ENCODE data around the gene ADCY5.

Gene ADCY5

DNA sequence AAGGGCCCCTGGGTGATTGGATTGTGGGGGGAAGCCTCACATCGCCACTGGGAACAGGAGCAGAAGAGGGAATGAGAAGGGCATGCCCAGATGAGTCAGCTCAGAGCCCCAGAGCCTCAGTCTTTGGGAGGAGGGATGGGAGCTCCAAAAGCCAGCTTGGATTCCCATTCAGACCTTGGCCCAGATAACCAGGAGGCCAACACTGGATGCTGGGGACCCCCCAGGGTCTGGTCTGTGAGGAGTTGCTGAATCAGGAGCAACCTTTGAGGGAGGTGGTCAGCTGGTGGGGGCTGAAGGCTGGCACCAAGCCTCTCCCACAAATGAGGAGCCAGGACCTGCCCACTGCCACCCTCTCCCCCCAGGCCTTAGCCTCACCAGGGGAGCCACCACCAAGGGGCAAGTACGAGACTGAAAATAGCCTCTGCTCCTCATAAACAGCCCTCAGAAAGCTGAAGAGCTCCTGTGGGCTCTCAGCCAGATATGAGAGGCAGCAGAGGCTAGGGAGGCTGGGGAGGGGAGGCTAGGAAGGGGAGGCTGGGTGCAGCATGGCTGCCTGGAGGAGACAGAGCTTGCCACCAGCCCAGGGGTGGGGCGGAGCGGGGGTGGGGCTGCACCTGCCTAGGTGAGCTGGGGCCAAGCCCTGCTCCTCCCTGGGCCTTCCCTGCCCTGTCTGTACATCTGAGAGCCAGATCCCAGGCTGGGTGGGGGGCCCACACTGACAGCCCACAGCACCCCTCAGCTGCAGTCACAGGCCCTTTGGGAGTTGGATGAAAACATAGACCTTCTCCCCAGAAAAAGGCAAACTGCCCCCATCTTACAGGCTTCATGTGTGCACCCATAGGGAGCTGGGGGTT, 147.3 kb downstream of the ADCY5 start:
- no peak for DNase-seq (ENCODE audit: low read depth)

DNA sequence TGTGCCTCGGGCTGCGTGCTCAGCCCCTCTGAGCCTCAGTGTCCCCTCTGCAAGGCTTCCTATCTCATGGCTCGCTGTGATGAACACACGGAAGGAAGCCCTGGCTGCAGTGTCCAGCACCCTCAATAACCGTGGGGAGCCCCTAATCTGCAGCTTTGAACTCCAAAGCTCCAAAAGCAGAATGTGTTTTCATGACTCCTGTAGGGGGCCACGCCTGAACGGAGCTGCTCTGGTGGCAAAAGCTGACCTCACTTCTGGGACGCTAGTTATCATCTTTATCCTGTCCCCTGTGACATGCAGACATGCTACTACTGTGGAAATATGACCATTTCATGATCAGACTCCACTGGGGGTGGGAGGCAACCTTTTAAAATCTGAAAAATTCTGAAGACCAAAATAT, 148.3 kb downstream of the ADCY5 start:
- DNase-seq (ENCODE audit: low read depth) = no peak

DNA sequence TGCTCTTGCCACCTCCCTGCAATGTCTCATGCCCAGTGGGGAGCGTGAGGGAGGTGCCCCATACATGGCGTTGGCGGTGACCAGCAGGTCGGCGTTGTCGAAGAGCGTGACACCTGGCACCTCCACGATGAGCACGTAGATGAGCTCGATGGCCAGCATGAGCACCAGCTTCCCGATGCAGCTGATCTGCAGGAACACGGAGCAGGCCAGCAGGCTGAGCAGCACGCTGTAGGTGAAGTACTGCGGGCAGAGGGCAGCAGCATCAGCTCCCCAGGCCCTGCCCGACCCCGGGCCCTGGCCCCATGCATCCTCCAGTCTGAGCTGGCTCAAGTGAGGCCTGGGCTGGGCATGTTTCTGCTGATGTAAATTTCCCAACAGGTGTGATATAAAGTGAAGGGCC, 148.8 kb downstream of the ADCY5 start:
- DNase-seq (ENCODE audit: low read depth) = no peak

DNA sequence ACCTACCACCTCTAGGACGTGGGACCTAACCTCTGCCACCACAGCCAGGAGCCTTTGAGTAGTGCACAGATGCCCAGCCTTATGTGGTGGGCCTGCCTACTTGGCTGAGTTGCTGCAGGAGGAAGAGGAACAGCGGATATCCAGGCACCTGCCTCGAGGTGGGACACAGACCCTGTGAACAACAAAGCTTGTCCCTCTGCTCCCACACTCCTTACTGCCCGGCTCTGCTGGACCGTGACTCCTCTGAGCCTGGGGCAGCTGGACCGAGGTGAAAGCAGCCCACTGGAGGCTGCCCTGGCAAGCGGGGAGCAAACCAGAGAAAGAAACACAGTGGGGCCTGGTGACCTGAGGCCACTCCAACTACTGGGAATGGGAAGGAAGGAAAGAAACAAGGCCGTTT, 149.3 kb downstream of the ADCY5 start:
- DNase-seq (ENCODE audit: low read depth) = no peak

DNA sequence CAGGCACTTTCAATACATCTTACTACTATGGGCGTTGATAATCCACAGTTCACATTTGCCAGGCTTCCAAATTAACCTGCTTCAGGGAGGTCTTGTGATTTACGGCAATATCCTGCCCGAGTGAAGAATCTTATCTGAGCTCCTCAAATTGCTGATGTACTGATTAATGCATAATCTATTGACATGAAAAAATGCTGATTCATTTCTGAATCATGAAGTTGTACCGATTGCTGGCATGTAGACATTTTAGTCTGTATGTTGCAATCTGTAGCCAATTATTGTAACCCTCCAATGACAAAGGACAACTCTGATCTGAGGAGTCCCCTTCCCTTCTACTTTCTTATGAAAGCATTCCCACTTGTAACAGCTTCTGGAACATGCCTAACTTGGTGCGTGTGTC, 150.0 kb downstream of the ADCY5 start:
- DNase-seq (ENCODE audit: low read depth) = peak; percentile 33

DNA sequence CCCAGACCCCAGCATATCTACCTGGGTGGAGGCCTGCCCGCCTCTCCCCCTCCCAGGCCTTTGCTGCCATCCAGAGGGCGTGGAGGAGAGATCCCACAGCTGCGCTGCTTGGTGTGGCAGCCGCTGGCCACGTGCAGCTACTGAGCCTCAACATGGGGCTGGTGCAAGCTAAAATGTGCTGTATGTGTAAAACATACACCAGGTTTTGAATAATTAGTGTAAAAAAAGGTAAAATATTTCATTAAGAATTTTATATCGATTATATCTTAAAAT, 151.3 kb downstream of the ADCY5 start:
- no peak for DNase-seq (ENCODE audit: low read depth)

DNA sequence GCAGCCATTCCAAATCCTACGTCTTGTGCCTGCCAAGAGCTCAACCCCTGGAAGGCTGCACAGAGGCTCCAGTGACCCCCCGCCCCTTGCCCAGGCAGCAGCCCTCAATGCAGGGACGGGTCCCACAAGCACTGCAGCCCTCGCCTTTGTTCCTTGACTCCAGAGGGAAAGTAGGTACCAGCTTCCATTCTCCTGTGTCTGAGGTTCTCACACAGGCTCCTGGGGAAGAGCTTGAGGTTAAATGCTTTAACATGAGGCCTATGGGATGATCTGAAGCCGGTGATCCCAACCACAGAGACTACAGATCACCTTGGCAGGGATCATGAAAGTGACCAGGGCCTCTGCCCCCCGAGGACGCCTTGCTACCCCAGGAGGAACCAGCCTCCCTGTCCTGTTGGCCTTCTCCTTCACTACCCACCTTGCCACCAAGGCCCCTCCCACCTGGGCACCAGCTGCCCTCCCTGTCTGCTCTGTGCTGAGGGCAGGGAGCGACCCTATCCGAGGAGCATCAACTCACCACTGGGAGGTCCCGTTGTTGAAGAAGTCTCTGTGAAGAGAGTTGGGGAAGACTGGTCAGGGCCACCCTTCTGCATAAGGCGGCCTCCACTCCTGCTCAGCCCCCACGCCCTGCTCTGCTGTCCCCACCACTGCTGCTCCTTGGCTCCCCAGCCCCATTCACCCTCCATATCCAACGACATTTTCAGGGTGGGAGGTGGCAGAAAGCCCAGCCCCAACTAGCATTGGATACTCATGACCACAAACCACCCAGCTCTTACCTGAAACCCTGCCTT, 151.9 kb downstream of the ADCY5 start:
- DNase-seq (ENCODE audit: low read depth) = no peak

DNA sequence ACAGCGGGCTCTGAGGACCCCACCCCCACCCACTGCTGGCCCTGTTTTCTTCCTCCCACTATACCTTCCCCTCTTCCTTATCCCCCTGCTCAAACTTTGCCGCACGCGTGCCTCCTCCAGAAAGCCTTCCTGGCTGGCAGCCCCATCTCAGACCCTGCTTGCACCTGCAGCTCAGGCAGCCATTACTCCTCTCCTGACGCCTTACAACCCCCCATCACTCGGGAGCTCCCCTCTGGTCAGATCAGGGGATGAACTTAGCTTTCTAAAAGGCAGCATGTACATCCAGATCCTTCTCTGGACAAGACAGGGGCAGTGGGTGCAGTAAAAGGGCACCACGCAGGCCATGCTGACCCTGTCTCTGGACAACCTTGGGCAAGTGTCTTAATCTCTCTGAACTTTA, 152.6 kb downstream of the ADCY5 start:
- no peak for DNase-seq (ENCODE audit: low read depth)

DNA sequence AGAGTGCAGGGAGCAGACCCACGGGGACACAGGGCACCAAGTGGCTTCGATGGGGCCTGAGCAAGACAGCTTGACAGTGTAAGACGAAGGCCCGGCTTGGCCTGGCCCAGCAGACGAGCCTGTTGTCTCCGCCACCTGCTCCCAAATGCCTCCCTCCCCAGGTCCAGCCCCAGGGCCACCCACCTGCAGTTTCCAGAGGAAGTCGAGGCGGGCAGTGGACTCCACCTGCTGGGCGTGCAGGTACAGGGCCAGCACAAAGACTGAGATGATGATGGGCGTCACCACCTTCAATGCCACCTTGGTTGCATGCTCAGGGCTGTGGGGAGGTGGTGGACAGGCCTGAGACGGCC, 153.0 kb downstream of the ADCY5 start:
- no peak for DNase-seq (ENCODE audit: low read depth)

DNA sequence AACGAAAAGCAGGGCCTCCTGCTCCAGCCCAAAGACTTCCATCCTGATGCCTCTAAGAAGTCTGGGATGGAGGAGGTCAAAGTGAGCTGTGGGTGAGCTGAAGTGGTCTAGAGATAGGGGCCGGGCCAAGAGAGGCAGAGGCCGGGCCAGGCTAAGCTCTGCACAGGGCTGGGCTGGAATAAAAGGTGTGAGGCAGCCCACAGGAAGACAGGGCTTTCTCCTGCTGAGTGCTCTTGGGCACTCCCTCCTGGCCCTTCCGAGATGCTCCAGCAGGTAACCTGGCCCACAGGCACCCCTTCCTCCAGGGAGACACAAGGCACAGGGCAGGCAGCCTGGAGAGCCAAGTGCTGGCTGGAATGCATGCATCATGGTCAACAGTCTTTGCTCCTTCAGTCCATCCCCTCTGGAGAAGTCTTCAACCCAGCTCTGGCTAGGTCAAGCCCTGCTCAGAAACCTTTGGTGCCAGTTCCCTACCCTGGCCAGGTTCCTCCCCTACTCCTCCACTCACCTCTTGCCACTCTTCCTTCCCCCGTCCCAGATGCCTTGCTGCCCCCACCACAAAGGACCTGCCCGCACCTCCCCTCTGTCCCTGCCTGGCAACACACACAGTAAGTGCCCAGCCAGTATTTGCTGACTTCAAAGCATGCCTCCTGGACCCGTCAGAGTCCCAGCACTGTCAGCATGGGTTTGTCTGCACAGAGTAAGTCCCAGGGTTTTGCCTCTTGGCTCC, 153.6 kb downstream of the ADCY5 start:
- no peak for DNase-seq (ENCODE audit: low read depth)

DNA sequence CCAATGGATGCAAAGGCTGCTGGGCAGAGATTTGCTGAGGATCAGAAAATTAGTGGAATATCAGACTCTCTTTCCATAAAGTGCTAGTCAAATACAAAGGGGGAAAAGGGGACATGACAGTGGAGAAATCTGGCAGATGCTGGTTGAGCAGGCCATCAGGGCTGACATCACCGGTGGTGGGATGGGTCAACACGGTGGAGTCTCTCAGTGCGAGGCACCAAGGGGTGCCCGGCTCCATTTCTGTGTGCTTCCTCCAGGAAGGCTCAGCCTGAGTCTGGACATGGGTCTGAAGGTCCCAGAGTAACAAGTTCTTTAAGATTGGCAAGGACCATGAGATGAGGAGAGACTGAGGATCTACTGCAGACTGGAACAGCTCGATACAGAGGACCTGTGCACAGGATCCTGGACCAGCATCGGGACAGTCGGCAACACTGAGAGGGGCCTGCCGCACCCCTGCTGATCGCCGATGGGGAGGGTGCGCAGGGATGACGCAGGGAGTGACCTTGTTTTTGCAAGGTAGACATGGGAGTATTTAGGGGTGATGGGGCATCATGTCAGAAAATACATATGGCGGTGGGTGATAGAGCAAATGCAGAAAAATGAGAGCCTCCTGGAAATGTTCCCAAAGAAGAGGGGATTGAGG, 154.5 kb downstream of the ADCY5 start:
- no peak for DNase-seq (ENCODE audit: low read depth)

DNA sequence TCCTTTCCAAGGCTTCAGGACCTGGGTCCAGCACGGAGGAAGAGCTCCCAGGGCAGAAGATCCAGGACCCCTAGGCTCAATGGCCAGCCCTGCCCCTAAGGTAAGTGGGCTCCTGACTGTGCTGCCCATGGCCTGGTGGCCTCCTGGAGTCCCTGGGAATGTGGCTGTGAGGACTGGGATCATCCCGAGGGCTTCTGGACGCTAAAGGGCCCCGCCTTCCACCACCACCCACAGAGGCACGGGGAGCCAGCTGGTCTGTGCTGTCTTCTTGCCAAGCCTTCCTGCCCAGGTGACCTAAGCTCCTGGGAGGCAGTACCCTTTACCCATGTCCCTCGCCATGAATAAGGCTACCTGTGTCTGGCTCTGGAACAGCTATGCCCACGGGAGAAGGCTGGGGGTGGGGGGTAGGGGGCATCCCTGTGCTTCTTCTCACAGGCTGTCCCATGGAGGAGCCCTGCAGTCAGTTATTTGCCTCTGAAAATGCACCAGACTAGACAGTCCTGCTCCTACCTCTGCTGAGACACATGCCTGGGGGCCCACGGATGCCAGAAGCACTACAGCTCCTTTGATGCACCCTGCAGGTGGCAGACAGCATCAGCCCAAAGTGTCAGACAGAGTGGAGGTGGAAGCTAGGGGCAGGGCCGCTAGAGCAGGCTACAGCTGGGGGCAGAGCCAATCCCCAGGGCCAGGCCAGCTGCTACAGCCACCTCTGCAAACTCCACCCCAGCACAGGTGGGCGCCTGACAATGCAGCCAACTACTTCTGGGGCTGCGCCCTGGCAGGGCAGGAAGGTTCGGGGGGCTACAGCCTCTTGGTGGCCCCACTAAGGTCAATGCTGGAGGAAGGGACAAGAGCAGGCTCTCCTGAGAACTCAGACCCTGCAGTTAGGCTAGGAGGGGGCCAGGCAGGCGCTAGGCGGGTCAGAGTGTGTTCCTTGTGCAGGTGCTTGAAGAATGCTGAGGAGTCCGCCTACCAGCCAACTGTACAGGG, 156.3 kb downstream of the ADCY5 start:
- DNase-seq (ENCODE audit: low read depth) = no peak

DNA sequence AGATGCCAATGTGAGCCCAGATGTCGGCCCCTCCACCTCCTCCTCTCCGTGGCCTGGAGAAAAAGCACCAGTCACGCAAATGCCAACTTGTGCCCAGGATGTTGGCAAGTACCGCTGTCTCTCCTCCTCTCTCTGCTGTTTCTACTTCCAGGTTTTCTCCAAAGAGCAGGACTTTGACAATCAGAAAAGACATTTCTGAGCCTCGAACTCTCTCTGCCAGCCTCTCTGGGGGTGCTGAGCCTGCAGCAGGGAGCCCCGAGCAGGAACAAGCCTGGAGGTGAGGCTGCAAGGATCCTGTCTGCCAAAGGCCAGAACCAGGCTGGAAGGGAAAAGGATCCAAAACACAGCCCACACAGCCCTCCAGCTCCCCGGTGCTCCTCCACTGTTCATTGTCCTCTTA, 157.5 kb downstream of the ADCY5 start:
- DNase-seq (ENCODE audit: low read depth) = no peak

DNA sequence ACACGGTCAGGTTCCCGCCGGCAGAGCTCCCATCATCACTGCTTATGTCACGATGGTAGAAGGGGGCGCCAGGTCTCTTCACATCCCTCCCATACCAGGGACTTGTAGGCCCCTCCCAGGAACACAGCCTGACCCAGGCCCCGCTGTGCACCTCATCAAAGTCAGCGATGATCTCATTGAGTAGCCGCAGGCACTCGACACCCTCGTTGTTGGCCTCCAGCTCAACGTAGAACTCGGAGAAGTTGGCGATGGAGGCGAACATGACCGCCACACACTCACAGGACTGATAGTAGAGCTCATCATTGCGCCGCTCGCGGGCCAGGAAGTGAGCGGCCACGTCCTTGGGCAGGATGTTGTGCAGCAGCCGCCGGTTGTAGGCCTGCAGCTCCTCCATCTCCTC, 157.9 kb downstream of the ADCY5 start:
- no peak for DNase-seq (ENCODE audit: low read depth)

DNA sequence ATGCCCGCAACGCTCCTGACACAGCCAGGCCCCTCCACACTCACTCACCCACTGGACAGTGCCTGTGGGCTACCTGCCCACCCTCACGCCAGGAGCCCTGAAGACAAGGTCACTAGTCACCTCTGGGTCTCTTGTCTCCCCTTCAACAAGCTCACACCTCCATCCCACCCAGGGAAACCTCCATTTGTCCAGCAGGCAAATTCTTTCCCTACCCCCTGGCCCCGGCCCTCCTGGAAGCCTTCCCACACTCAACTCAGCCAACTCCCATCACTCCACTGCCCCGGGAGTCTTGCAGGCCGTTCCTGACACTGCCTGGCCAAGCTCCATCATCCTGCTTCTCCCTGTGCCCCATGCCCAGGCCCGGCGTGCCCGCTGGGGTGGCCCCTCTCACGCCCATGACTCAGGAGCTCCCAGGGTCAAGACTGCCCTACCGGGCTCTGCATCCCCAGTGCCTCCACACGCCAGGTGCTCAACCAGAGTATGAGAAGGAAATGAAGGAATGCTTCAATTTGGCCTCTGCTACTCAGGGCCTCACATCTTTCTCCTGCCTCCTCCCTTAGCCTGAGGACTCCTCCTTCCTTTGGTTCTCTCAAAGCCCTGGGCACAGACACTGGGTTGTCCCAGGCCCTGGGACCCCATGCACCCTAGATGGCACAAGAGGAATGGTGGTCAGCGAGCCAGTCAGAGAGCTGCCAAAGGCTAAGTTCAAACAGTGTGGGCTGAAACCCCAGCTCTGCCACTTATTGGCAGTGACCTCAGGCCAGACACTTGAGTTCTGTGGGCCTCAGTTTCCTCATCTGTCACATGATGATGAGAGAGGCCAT, 158.6 kb downstream of the ADCY5 start:
- DNase-seq (ENCODE audit: low read depth) = no peak

DNA sequence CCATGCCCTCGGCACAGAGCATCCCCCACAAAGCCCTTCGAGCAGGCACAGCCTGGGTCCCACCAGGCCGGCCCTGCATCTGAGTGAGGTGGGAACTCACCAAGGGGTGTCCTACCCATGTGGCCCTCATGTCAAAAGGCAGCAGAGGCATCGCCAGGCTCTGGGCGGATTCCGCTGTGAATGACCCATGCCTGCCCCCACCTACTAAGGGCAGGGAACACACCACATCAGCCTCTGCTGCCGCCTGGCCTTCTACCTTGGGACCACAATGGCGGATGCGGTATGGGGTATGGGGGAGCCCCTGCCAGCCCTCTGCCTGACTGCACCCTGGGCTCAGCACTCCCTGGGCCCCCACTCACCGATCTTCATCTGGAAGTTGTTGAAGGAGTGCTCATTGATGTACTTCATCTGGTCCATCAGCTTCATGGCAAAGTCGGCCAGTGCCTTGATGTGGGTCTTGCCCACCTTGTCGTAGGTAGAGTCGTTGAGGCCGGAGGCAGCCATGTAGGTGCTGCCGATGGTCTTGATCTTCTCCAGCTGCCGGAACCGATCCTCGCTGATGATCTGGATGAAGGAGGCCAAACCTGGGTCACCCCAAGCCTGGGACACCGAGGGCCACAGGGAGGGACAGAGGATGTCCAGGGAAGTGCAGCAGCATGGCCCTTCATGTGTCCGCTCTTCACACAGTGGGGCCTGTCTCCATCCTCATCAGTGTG, 159.3 kb downstream of the ADCY5 start:
- no peak for DNase-seq (ENCODE audit: low read depth)

DNA sequence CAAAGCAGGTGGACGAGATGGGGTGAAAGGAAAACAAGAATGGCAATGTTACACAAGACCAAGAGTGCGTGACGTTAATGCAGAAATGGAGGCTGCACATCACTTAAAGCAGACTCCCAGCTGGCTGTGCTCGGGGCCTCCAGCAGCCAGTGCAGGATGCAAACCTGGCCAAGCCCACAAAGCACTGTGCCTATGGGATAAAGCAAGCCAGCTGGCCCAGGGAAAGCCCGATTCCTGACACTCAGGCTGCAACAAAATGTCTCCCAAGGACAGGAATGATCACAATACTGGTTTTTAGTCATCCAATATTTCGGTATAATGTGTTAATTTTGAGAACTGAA, 161.0 kb downstream of the ADCY5 start:
- DNase-seq (ENCODE audit: low read depth) = no peak

DNA sequence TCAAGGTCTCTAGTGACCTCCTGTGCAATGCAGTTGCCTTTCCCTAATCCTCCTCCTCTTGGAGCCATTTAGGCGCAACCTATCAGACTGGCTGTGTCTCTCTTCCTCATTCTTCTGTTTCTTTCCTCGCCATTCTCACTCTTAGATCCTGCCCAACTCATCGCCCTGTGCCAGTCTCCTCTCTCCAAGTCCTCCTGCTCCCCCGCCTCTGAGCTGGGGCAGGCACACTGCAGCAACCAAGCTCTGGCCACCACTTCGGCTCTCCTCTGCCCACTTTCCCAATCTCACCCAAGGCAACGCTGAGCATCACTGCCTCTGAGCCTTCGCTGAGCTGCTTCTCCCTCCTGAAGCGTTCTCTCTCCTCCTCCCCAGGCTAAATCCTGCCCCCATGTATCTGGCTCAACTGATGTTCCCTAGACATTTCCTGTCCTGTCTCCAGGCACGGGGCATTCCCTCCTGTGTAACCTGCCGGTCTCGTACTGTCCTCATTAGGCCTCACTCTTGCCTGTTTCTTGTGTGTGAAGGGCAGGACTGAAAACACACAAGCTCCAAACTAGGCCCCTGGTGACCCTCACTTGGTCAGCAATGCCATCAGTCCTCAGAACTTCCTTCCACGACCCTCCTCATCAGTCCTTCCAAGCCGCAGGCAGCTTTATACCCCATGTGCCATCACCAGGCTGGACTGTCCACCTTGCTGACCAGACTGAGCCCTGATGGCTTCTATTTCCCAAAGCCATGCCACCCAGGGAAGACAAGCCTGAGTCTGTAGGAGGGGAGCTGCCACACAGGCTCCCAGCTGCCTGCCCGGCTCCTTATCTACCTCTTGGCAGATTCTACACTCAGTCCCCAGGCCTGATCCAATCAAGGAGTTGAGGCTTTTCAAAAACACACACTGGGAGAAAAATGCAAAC, 161.6 kb downstream of the ADCY5 start:
- no peak for DNase-seq (ENCODE audit: low read depth)

Data from ELR (cell line).